GM10248 (cell line): ENCODE data around the gene STAT4.

Experiments
- CTCF ChIA-PET: fragments of 300-600 bp; sonication (Branson Sonifier 250); formaldehyde crosslinking; extraction: SDS; loops from one replicate; lab custom pipeline; 2021; ENCODE audit warnings: antibody characterized with exemption; lab: Yijun Ruan, JAX
- POLR2A ChIA-PET: fragments of 350-650 bp; sonication (Branson Sonifier 250); formaldehyde crosslinking; extraction: SDS; loops from one replicate; lab custom pipeline; 2020; ENCODE audit warnings: antibody characterized with exemption; lab: Yijun Ruan, JAX
- DNase-seq: peaks from one replicate; pipeline ENCODE4 v3.0.0; 2012; ENCODE audit errors: extremely low spot score
- TF ChIP-seq, protein P1 (sequence below): IDR thresholded peaks from 2 replicates; pipeline ENCODE4 v1.5.1; 2012; ENCODE audit warnings: mild to moderate bottlenecking, low read depth; ENCODE audit errors: extremely low read depth, missing control alignments, control extremely low read depth

STAT4 gene

DNA sequence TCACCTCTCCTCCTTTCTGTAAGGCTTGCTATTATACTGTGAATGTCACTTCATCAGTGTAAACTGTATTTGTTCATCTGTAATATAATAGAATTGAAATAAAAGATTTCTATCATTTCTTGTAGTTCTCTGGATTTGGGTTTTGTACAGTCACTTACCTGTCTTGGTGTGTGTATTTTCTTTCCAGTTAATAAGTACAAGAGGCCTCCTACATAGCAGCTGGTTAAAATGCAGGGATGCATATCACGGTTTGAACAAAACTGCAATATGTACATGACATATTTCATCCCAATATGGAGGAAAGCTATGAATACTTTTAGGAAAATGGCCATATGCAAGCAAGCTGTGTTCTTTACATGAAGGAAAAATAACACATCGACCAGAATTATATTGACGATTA, 131.4 kb downstream of the STAT4 start:
- POLR2A ChIA-PET, result interaction anchor here (1.1 kb wide), 1 partner anchor 138 kb away, joined by 3 read pairs; no protein-coding TSS in a partner anchor

DNA sequence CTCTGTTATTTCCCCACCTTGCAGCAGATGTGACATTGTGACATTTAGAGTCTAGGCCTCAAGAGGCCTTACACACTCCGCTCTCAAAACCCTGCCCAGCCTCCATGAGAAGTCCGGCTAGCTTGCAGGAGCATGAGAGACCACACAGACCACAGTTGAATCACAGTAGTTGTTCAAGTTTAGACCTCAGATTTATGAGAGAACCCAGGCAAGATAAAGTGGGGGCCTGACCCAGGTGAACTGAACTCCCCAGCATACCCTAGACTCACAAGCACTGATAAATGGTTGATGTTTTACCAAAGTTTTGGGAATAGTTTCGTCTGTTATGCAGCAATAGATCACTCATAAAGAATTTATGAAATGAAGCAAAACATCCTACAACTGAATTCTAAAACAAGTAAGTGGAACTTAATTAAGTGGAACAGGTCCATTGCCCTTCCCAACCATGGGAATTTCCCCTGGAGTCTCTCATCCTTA, 132.1 kb downstream of the STAT4 start:
- TF ChIP-seq, protein P1, sequence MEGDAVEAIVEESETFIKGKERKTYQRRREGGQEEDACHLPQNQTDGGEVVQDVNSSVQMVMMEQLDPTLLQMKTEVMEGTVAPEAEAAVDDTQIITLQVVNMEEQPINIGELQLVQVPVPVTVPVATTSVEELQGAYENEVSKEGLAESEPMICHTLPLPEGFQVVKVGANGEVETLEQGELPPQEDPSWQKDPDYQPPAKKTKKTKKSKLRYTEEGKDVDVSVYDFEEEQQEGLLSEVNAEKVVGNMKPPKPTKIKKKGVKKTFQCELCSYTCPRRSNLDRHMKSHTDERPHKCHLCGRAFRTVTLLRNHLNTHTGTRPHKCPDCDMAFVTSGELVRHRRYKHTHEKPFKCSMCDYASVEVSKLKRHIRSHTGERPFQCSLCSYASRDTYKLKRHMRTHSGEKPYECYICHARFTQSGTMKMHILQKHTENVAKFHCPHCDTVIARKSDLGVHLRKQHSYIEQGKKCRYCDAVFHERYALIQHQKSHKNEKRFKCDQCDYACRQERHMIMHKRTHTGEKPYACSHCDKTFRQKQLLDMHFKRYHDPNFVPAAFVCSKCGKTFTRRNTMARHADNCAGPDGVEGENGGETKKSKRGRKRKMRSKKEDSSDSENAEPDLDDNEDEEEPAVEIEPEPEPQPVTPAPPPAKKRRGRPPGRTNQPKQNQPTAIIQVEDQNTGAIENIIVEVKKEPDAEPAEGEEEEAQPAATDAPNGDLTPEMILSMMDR, result no peak
- ChIA-PET POLR2A (interaction anchor here (1.1 kb wide), 1 partner anchor 137 kb away, joined by 3 read pairs; no protein-coding TSS in a partner anchor), CTCF (interaction anchor here (1.7 kb wide), 1 partner anchor 11 kb away, joined by 5 read pairs; no protein-coding TSS in a partner anchor)

More for the DNA sequence above, 131.4 kb downstream of the STAT4 start:
- CTCF ChIA-PET, result interaction anchor here (1.5 to 1.7 kb wide), 2 partner anchors 10 to 33 kb away, joined by 5 read pairs; no protein-coding TSS in a partner anchor
- DNase-seq, result no peak
- TF ChIP-seq, protein P1, result no peak

DNA sequence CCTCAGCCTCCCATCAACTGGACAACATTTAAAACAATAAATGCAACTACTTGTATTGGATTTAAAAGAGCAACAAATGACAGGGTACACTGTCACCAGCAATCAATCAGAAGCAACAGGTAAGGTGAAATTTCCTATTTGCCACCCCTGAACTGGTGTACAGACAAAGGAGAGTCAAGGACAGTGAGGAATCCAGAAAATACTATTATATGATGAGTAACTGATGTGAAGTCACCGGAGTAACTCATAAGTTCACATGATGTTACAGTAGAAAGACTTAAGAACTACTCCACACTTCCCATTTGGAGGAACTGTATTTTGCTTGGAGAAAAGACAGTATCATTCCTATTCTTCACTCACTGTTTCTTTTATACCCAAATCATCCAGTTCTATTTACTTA, 132.7 kb downstream of the STAT4 start:
- no peak for DNase-seq
- TF ChIP-seq, protein P1, result no peak
- POLR2A ChIA-PET, result no interaction called here
- CTCF ChIA-PET, result interaction anchor here (1.7 kb wide), 1 partner anchor 11 kb away, joined by 5 read pairs; no protein-coding TSS in a partner anchor

More for the DNA sequence above, 132.1 kb downstream of the STAT4 start:
- no peak for DNase-seq

DNA sequence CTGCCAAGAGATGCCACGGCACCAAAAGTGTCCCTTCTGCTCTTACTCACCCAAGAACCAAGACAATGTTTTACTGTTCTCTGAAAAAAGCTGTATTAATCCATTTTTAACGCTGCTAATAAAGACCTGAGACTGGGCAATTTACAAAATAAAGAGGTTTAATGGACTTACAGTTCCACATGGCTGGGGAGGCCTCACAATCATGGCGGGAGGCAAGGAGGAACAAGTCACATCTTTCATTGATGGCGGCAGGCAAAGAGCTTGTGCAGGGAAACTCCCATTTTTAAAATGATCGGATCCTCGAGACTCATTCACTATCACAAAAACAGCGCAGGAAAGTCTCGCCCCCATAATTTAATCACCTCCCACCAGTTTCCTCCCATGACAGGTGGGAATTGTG, 135.0 kb downstream of the STAT4 start:
- ChIA-PET CTCF (no interaction called here), POLR2A (no interaction called here)
- TF ChIP-seq, protein P1, result no peak
- DNase-seq, result no peak

DNA sequence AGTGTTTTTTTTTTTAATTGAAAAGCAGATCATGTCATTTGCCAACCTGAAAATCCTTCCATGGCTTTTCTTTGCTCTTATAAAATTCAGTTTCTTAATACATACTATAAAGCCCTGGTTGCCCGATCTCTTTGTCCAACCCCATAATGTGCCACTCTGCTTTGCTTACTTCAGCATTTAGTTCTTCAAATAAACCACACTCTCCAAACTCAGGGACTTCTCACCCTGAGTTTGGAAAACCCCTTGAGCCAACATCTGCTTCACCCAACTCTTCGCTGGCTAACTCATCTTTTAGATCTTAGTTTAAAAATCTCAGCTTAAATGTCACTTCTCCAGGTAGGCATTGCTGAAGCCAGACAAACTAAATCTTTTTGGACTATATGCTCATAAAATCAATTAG, 135.6 kb downstream of the STAT4 start:
- POLR2A ChIA-PET, result no interaction called here
- CTCF ChIA-PET, result interaction anchor here (1.4 to 1.7 kb wide), 2 partner anchors 22 to 40 kb away, joined by 3 to 4 read pairs; no protein-coding TSS in a partner anchor
- no peak for DNase-seq
- TF ChIP-seq, protein P1, result no peak

DNA sequence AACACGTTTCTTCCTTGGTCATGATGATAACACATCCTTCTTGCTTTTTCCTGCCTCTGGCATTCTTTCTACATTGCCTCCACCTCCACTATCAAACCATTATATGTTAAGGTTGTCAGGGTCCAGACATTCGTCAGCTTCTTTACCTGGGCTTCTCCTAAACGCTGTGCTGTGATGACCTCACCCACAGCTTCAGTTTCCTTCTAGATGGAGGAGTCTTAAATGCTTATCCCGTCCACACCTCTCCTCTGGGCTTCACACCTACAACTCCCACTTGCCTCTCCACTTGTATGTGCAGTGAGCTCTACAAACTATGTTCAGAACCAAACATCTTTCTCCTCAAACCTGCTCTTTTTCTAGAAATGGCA, 136.2 kb downstream of the STAT4 start:
- POLR2A ChIA-PET, result no interaction called here
- no peak for DNase-seq
- CTCF ChIA-PET, result interaction anchor here (0.8 to 1.7 kb wide), 4 partner anchors 21 to 231 kb away, joined by 3 to 4 read pairs (median 4); no protein-coding TSS in a partner anchor
- TF ChIP-seq, protein P1, result no peak
